NCI-H1417 treated with DMSO at 0.1 percent for 48 hours (cell line): Measurements from ENCODE around the gene COL9A2.

ENCODE experiments used
- DNase-seq: peaks from one replicate; lab custom pipeline; 2025; lab: John Stamatoyannopoulos, UW

COL9A2 gene

DNA sequence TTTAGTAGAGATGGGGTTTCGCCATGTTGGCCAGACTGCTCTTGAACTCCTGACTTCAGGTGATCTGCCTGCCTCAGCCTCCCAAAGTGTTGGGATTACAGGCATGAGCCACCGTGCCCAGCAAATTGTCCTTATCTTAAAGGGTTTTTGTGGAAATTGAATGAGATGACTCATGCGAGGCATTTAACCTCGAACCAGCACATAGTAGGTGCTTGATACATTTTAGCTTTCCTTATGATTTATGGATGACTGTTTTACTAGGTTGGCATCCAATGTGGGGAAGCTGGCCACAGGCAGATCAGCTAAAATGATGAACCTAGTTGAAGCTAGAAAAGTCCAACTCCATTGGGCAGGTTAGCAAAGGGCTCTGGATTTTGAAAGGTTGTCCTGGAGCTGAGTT is 1.4 kb upstream of the COL9A2 start:
- DNase-seq = no peak

DNA sequence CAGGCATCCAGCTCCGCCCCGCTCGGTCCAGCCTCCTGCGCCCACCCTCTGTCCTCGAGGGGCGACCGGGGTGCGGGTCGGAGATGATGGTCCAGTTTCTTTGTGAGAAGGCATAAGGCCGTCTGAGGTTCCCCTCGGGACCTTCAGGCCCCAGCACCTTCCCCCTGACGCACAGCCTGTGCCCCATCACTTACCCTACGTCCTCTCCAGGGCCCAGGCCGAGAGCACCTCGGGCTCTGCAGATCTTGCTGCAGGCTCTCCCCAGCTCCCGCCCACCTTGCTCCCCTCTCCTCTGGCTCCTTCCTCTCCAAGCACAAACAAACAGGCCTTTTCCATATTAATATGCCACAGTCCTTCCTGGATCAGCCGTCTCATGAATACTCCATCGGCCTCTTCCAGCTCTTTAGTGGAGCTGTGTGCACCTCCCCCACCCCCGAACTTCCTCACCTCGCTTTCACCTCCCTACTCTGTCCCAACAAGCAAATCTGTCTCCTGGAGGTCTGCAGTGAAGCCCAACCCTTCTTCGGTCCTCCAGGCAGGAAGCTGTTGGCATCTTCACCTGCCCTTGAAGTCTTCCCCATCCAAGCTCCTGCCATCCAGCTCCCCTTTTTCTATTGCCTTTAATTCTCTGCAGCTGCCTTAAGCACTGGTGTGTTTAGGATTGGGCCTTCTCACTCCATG is 448 bp upstream of the COL9A2 start:
- no peak for DNase-seq

DNA sequence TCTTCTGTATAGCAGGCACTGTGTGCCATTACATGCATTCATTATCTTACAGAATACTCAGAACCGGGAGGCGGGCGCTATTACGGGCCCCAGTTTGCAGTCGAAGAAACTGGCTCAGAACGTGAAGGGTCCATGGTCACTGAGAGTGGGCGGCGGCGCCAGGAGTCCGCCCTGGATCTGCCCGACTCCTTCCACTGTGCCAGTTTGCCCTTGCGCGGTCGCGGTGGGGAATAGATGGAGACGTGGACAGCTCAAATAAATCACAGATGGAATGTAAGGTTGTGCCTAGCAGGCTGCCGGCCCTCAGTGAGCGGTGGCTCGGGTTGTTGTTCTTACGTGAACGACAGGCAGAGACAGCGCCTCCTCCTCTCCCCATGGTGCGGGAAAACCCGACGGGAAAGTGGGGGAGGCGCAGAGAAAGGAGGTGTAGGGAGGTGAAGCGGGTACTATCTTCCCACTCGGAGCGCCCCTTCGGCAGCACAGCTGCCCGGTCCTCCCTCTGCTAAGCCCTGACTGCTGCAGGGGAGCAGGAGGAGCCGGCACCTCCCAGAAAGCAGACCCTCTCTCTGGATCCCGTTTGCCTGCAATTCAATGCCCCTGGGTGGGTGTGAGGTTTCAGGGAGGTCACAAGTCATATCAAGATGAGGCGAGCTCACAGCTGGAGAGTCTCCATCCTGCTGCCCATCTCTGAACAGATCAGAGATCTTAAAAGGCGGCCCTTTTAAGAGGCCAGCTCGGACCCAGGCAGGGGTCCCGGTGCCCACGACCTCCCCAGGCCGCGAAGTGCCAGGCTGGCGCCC is 1.1 kb downstream of the COL9A2 start:
- DNase-seq = no peak

DNA sequence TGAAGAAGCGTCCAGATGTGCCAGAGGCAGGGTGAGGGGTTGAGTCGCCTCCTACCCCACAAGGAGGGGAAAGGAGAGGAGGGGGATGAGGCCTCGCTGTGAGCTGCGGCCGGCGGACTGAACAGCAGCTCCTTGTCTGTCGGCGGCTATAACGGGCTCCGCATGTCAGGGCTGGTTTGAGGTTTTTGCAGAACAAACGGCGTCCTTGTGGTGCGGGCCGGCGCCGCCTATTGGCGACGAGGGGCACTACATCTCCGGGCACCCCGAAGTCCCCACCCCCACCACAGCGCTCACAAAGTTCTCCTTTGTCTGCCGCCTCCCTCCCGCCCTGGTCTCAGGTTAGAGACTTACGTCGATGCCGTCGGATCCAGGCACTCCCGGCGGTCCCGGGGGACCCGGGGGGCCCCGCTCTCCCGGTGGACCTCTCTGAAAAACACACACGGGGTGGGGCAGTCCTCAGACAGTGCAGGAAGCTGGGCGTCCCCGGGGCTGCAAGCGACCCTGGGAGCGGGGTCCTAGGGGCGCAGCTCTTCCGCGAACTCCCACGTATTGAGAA is 1.8 kb downstream of the COL9A2 start:
- no peak for DNase-seq

DNA sequence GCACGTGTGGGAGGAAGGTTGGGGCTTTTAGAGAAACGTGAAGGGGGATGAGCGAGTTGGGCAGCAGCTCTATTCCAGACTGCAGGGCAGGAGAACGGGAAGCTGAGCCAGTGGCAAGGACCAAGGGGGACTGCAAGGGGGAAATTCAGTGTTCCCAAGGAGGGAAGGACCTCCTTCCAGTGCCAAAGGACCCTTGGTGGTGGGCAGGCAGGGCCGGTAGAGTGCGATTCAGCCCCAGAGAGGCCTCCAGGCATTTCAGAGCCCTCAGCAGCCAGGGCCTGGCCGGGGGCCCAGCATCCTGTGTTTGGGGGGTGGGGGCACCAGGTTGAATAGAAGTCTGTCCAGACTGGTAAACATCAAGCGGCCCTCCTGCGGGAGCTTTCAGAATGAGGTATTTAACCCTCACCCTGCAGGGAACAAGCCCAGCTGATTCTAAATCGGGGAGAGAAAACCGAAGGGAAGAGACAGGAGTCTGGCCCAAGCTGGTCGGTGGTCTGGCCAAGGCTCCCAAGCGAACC is 2.3 kb downstream of the COL9A2 start:
- DNase-seq = no peak

DNA sequence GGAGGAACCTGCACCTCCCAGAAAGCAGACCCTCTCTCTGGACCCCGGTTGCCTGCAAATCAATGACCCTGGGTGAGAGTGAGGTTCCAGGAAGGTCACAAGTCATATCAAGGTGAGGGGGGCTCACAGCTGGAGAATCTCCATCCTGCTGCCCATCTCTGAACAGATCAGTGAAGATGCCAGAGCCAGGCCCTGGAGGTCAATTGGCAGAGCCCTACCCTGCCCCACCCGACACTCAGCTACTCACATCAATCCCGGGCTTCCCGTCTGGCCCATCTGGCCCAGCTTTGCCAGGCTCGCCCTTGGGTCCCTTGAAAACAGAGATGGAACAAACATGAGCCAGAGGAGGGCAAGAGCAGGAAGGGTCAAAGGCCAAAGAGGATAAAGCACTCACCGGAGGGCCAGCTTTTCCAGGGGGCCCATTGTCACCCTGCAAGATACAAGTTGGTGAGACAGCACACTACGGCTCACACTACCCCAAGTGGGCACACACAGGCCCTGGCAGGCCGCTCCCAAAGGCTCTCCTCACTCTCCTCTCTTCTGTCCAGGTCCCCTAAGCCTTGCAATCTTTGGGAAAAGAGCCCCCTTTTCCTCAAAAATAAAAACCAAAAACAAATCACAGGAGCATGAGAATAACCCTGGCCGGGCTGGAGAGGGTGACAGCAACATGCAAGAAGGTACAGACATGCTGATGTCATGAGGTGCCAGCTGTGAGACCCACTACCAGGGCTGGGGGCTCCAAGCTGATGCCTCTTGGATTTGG is 2.9 kb downstream of the COL9A2 start:
- no peak for DNase-seq

DNA sequence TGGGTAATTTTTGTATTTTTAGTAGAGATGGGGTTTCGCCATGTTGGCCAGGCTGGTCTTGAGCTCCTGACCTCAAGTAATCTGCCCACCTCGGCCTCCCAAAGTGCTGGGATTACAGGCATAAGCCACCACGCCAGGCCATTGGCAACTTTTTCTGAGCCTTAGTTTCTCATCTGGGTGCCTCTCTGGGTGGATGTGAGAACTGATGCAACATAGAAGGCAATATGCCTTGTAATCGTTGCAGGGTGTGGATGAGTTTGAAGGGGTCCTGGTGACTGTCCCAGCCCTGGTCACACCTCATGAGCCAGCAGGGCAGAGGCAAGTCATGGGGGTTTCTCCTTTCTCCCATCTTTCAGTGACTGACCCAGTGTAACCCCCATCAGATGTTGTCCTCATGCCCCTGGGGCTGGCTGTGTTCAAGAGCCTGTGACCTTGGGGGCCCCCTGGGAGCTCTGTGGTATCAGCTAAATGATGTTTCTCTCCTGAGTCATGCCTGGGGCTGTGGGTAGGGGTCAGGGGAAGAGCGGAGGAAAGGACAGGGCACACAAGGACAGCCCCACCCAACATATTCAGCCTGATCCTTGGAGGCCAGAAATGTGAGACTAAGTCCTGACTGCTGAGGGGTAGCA is 3.6 kb downstream of the COL9A2 start:
- DNase-seq = no peak

DNA sequence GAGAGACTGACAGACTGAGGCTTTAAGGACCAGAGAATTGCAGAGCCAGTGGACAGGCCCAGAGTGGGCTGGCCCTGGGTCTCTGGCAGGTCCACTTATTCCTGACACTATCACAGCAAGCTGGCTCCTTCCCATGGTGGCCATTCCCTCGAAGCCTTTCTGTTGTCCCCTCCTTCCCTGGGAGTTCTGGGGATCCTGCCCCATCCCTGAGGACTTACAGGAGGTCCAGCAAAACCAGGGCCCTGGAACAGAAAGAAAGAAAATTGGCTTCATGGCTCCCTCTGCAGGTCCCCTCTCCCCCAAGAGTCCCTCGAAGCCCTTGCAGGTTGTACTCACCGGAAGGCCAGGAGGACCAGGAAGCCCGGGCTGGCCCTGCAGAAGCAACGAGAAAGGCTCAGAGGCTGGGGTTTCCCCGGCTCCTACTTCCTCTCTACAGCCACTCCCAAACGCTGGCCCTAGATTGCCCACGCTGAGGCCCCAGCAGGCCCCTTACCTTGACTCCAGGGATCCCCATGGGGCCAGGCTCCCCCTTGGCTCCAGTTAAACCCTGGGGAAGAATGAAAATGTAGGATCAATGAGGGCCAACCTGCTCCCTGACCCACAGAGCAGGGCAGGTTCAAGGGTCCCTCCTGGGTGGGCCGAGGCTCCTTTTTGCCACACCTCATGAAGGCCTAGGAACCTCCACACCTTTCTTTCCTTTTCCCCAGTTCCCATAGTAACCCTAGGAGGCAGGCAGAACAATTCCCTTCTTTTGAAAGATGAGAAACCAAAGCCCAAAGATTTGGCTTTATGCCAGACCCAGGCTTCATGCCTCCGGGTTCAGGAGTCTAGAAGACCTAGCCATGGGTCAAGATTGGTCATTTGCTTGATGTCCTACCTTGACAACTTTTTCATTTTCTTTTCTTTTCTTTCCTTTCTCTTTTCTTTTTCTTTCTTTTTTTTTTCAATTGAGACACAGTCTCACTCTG is 4.6 kb downstream of the COL9A2 start:
- no peak for DNase-seq

DNA sequence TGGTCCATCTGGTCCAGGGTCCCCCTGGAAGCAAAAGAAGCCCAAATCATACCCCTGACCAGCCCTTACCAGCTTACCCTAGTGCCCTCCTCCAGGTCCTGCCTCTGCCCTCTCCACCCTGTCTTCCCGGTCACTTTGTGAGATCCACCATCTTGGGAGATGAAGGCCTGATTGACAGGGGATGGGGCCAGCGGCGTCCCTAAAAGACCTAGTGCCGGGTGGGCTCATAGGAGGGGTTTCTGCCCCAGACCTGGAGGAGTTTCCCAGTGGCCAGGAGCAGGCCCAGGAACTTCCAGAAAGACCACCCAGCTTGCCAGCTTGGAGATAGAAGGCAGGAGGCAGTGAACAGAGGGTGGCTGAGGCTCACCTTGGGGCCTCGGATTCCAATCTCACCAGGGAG is 5.4 kb downstream of the COL9A2 start:
- no peak for DNase-seq

DNA sequence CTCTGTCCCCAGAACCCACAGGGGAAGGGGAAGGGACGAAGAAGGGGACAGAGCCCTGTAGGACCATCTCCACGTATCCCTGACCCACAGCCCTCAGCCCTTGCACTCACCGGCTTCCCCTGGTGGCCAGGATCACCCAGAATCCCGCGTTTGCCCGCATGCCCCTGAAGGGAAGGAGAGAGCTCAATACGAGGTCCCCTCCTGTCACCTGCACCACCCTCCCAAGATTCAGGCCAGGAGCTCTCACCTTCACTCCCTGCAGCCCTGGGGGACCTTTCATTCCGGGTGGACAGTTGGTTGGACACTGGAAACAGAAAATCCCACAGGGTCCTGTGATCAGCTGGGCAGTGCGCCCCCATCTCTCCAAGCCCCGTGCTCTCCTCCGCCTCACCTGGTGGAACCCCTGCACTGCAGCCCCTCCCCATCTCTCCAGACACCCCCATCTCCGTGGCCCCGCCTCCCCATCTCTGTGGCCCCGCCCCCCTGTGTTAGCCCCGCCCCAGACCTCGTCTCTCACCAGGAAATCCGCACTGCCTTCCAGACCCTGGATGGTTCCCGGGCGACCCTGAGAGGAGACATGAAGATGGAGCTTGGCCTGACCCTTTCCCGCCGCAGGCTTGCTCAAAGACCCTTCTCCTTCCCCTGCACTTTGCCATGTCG is 6.0 kb downstream of the COL9A2 start:
- DNase-seq = no peak

DNA sequence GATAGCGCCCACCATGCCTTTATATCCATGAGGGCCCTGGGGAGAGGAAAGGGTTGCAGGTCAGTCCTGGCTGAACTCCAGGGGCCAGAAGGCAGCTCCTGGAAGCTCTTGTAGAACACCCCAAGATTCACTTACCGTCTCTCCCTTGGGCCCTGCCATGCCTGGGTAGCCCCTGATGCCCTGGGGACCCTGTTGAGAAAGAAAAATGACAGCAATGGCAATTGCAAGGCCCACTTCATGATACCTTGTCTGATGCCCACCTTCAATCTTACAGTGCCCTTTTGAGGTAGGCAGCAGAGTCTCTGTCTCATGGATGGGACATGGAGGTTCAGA is 7.0 kb downstream of the COL9A2 start:
- no peak for DNase-seq

DNA sequence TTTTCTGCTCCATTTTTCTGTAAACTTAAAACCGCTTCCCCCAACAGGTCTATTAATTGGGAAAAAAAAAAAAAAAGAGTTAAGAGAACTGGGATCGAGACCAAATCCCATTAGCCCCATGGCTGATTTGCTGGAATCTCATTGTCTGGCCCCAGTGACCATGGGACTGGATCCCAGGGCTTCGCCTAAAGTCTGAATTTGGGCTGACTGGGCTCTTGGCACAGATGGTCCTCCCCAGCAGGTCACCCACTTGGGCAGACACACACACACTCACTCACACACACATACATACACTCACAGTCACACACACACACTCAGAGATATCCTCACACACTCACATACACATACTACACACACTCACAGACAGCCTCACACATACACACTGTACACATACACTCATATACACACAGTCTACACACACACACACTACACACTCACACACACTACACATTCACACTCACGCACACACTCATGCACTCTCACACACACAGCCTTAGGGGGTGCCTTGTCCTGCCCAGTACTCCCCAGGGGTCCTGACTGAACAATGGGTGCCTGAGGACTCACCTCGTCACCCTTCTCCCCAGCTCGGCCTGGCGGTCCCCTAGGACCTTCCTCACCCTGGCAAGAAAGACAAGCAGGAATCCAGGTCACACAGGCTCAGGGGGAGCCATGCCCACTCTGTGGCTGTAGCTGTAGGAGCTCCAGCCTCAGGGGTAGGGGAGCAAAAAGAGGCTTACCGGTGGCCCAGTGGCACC is 7.5 kb downstream of the COL9A2 start:
- no peak for DNase-seq

DNA sequence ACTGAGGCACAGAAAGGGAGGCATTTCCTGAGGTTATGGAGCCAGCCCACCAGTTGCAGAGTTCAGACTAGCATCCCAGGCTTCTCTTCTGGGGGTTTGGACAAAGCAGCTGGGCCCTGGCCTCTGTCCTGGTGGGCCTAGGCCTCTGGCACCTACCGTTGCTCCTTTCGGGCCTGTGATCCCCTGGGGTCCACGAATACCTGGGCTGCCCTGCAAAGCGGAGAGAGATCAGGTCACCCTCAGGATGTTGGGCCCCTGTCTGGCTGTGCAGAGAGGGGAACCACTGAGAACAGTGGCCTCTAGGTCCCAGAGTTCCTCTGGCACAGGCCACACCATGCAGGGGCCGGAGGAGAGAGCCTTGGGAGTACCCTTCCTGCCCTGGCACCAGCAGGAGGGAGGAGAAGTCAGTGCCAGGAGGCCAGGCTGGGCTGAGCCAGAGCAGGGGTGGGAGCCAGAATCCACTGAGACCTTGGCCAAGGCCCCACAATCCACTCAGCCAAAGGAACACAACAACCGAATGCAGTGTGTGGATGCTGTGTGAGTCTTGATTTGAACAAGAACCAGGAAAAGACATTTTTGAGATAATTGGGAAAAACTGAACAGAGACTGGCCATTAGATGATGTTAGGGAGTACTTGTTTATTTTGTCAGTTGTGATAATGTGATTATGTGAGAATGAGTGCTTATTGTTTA is 8.9 kb downstream of the COL9A2 start:
- DNase-seq = no peak

DNA sequence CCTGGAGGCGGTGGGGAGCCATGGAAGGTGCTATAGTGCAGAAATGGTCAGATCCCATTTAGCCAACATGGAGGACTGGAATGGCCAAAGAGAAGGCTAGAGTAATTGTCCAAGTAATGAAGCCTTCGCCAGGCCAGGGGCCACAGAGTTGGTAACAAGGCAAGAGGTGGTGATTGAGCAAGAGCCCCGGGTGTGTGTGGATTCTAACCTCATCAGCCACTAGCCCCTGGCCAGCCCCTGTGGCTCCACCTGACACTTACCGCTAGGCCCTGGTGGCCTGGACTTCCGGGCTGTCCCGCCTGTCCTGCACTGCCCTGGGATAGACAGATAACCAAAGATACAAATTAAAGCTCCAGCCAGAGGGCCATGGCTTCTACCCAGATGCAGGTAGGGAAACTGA is 9.9 kb downstream of the COL9A2 start:
- no peak for DNase-seq

DNA sequence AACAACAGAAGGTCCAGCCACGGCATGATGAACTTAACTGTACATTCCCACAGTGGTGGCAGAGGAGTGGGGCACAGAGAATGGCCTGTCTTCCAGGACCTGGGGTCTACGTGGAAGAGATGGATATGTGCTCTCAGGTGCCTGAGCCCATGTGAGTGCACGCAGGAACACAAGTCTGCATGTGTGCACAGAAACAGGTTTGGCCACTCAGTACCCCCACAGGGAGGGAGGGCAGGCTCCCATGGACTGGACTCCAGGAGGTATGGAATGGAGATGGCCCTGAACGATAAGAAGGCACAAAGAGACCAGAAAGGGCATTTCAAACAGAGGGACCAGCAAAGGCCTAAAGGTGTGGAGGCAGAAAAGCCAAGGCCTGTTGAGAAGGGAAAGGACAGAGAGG is 10.8 kb downstream of the COL9A2 start:
- no peak for DNase-seq

DNA sequence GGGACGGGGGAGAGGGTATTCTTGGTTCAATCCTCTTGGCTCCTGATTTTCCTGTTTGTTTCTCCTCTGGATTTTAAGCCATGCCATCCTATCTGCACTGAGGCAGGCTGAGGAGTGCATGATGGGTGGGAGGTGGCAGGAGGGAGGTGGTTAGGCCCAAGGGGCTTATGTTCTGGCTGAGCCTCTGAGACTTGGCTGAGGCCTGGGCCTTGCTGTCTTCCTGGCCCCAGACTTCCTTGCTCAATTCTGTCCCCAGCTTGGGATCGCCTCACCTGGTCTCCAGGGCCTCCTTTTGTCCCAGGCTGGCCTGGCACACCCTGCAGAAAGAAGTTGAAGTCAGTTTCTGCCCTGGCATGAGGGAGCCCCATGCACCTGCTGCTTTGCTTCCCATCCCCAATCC is 11.2 kb downstream of the COL9A2 start:
- no peak for DNase-seq

DNA sequence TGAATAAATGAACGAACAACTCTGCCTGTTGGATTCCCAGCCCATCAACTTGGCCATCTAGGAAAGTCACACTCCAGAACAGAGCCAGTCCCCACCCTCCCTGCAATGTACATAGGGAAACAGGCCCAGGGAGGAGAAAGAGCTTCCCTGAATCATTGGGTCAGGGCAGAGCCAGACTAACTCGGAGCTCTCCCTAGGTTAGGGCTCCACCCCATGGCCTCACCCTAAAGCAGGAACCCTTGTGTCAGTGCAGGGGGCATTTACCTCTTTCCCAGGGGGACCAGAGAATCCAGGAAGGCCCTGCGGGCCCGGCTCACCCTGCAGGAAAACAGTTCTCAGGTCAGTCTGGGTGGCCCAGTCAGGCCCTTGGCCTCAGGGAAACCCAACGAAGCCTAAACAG is 11.6 kb downstream of the COL9A2 start:
- no peak for DNase-seq

DNA sequence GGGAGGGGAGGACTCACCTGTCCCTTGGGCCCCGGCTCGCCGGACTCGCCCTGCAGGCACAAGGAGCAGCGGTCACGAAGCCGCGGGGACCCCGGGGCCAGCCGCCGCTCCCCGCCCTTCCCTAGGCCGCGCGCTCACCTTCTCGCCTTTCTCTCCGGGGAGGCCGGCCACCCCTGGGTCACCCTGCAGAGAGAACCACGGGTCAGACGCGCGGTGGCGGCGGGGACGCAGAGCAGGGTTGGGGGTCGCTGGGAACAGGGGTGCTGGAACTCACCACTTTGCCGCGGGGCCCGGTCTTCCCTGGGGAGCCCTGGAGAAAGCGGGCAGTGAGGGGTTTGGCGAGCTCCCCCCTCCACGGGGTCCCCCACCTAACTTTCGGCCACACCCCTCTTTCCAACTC is 13.3 kb downstream of the COL9A2 start:
- no peak for DNase-seq
